Activated CD8-positive, alpha-beta memory T cell treated with anti-CD3 and anti-CD28 coated beads for 48 hours (primary cell): ENCODE data around the gene TLDC2.
"Not testable (repeated sequence)": the region's sequence is repeated elsewhere in the genome, so short reads cannot be mapped to it uniquely, and the experiment has no call there.

Source experiments
- DNase-seq, 3 experiments: peaks; one replicate each; pipeline ENCODE4 v3.0.0-alpha.2; 2020; ENCODE audit warnings: low read depth in 2 of 3, low spot score in 2 of 3

Gene TLDC2

GRCh38 chr20:36866681-36867495 is 9.1 kb upstream of the TLDC2 start:
- DNase-seq = no peak

- no peak for DNase-seq
These were observed 4.0 kb upstream of the TLDC2 start for GRCh38 chr20:36871640-36872570.

GRCh38 chr20:36872852-36873251 is 3.1 kb upstream of the TLDC2 start:
- DNase-seq = no peak

- no peak for DNase-seq
These were observed 2.3 kb upstream of the TLDC2 start for GRCh38 chr20:36873498-36874189.

- not testable (repeated sequence) for DNase-seq
These were observed 845 bp upstream of the TLDC2 start for GRCh38 chr20:36875093-36875492.

GRCh38 chr20:36876473-36876833 is 515 bp downstream of the TLDC2 start:
- no peak for DNase-seq

- DNase-seq = no peak
These were observed 3.0 kb downstream of the TLDC2 start for GRCh38 chr20:36878941-36879340.

GRCh38 chr20:36880741-36881250 is 4.9 kb downstream of the TLDC2 start:
- DNase-seq = no peak

GRCh38 chr20:36881331-36881730 is 5.4 kb downstream of the TLDC2 start:
- no peak for DNase-seq

- no peak for DNase-seq
These were observed 6.0 kb downstream of the TLDC2 start for GRCh38 chr20:36881888-36882287.

- DNase-seq = no peak
These were observed 8.1 kb downstream of the TLDC2 start for GRCh38 chr20:36883977-36884535.

- DNase-seq = no peak
These were observed 9.4 kb downstream of the TLDC2 start for GRCh38 chr20:36885356-36885755.

- DNase-seq = peak; percentile 49 to 82 (median 77)
These were observed 11.2 kb downstream of the TLDC2 start for GRCh38 chr20:36886859-36887751.

- DNase-seq = no peak
These were observed 11.8 kb downstream of the TLDC2 start for GRCh38 chr20:36887752-36888090.

- DNase-seq = no peak
These were observed 13.1 kb downstream of the TLDC2 start for GRCh38 chr20:36888880-36889516.

- DNase-seq = no peak
These were observed 14.6 kb downstream of the TLDC2 start for GRCh38 chr20:36890586-36890985.

- DNase-seq = no peak
These were observed 15.3 kb downstream of the TLDC2 start for GRCh38 chr20:36891211-36891610.

GRCh38 chr20:36893801-36894200 is 17.9 kb downstream of the TLDC2 start:
- no peak for DNase-seq

- no peak for DNase-seq
These were observed 19.1 kb downstream of the TLDC2 start for GRCh38 chr20:36895036-36895435.

GRCh38 chr20:36904690-36905089 is 28.8 kb downstream of the TLDC2 start:
- DNase-seq = no peak
